HG03354 (cell line): ENCODE data around the gene BPIFB1.

Experiments
- ATAC-seq: cut with Tn5 transposase; IDR thresholded peaks from one replicate; pipeline ENCODE4 v1.9.1; 2021; ENCODE audit warnings: mild to moderate bottlenecking; ENCODE audit not compliant: unreplicated experiment, poor library complexity, severe bottlenecking

The BPIFB1 gene

DNA sequence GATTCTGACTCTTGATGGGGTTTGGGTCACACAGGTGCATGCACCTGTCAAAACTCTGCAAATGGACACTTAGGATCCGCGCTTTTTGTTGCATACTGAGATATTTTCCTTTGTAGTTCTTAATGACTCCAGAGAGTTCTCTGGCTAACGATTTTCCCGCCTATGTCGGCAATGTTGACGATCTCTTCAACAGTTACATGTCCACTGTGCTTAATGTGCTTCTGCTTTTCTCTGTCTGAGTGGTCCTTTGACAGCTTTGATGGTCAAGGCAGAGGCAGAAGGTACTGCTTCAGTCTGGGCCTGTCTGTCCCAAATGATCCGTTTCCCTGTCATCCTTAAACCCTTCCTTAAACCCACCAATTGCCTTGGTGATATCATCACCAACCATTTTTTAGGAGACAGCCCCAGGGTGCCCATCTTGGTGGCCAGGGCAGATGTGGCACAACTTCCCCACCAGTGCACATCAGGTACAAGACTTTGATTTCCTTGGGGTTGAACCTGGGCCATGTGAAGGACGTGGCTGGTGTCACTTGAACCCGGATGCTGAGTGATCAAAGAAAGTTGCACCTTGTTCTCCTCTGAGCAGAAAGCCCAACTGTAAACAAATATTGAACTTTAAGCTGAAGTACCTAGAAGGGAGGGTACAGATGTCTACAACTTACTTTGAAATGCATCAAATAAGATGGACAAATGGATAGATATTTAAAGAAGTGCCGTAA lies 10.7 kb upstream of the BPIFB1 start:
- no peak for ATAC-seq

DNA sequence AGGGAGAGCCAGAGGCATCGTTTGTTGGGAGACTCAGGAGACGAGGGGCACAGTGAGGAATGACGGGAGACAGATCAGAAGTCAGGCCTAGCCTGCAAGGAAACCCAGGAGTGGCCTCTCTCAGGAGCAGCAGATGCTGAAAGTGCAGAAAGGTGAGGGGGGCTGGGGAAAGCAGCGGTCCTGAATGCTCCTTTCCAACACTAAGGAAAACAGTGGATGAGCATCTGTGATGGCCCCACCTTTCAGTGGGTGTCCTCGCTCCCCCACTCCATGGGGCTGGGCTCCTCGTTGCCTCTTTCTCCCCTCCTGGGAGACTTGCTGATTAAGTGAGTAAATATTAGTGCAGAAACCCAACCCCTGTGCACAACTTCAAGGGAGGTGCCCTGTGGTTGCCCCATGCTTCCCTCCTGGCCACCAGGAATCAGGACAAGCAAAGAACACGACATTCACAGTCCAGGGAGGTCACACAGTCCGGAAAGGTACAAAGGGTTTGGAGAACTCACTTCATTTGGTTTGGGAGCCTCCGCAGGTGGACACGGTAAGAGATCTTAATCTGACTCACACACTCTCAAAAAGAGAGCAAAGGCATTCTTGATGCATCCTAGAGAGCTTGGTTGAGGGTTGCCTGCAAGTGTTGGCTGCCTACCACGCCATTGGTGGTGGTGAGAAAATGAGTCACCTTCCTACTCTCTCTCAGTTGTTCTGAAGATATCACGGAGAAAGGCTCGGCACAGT lies 9.7 kb upstream of the BPIFB1 start:
- no peak for ATAC-seq

DNA sequence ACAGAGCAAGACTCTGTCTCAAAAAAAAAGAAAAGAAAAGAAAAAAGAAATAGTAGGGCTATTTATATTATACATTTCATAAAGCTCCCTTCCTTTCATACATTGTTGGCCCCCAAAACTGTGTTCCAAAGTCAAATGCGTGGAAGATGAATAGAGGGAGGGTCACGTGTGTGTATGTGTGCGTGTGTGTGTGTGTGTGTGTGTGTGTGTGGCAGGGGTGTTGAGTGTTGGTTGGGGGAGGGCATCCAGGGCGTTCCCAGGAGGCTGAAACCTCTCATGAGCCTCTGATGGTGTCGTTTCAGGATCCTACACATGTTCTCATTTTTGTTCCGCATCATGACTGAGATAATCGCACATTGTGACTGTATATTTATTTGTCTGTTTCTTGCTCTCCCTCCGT lies 7.8 kb upstream of the BPIFB1 start:
- ATAC-seq = no peak

DNA sequence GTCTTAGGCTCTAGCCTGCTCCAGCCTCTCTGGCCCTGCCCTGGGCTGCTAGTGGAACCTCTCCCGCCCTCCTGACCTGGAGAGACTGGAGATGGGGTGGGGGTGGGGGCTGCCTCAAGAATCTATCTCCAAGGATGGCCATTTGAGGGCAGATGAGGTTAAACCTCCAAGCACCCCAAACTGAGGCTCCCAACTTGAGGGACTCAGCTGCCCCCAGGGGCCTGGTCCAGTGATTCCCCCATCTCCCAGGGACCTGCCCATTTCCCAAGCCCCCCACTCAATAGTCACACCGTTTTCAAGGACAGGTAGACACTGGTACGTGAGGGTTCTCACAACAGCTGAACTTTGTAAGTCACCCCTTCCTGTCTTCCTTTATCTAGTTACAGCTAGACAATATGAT lies 7.1 kb upstream of the BPIFB1 start:
- no peak for ATAC-seq

DNA sequence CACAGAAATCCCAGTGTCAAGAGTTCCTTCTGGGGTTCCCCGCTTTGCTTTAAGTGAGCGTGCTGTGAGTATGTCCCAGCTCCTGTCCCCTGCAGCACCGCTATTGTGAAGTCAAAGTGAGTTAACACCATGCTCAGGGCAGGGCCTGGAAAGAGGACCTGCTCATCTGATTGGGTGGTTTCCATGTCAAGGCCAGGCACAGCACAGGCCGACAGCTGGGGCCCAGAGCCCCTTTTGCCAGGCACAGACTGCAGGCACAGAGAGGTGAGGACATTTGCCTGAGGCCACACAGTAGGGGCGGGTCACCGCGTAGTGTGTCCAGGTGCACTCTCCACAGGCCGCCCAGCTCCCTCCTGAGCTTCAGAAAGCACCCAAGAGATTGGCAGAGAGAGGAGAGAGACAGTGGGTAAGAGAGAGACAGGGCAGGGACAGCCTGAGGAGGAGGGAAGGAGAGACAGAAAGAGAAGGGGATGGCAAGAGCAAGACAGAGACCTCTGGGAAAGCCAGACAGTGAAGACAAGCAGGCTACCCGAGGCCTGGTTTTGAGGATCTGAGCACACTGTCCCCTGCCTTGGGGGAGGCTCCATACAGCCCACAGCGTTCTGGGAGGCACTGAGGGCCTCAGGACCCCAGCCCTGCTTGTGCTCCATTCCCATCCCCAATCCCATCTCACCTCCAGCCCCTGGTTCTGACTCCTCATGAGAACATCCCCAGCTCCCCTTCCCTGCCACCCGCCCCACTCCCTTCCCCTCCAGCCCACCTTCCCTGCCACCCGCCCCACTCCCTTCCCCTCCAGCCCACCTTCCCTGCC lies 6.5 kb upstream of the BPIFB1 start:
- ATAC-seq = no peak

DNA sequence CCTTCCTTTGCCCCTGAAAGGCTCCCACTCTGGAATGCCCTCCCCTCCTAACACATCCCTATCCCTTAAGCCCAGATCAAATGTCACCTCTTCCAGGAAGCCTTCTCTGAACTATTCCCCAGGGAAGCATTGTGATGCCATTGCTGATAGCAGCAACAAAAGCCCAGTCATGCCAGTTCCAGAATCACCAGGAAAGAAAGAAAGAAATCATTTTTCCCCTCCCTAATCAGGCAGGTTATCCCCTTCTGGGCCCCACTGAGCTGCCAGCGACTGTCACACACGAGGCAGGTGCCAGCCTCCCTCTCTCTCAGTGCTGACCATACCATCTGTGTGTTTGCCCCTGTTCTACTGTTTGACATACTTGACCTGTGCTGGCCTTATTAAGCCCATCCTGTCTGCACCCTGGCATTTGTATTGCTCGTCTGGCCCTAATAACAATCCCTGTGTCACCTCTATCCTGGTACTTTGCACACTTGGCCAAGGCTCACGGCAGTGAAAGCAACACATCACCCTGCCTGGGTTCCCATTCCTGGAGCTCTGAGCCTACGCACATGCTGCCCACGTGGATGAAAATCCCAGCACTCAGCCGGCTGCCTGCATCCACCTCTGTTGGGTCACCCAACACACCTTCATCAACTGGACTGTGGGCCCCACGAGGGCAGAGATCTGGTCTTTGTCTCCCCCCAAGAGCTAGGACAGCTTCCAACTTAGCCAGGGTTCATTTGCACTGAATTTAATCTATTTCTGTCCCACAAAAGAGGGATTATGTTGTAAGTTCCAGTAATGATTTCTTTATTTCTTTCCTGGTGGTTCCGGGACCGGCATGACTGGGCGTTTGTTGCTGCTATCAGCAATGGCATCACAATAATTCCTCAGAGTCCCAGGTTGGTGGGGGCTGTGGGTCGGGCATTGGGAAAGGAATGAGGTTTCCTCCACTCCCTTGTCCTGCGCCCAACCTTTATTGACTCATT lies 5.3 kb upstream of the BPIFB1 start:
- ATAC-seq = no peak

GRCh38 chr20:33278700-33279099 lies 4.3 kb upstream of the BPIFB1 start:
- ATAC-seq = no peak

GRCh38 chr20:33279261-33279910 lies 3.6 kb upstream of the BPIFB1 start:
- ATAC-seq = no peak

GRCh38 chr20:33280000-33280680 lies 2.9 kb upstream of the BPIFB1 start:
- ATAC-seq = no peak

- no peak for ATAC-seq
These were observed 2.2 kb upstream of the BPIFB1 start for GRCh38 chr20:33280775-33281174.

DNA sequence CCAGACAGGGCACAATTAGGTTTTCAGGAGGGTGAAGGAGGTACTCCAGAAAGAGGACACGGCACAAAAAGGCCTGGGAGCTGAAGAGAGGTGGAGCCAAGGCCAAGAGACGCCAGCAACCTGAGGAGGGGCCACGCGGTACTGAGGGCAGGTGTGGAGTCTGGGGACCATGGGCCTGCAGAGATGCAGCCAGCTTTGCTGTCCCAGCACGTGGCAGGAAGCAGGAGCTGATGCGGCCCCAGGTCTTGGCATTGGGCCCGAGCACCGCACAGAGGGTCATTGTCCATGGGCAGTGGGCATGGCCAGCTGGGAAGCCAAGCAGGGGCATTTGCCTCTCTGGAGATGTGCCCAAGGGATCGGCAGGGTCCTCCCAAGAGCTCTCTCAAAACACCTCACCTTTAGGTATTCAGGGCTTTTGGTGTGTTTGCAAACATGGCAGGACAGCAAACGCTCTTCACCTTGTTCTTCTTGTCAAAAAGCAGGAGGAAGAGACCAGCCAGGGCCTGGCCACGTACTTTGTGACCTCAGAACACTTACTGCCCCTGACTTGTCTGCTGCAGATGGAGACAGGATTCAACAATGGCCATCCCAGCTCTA lies 1.4 kb upstream of the BPIFB1 start:
- ATAC-seq = no peak

- ATAC-seq = no peak
These were observed 649 bp upstream of the BPIFB1 start for GRCh38 chr20:33282196-33282934.

DNA sequence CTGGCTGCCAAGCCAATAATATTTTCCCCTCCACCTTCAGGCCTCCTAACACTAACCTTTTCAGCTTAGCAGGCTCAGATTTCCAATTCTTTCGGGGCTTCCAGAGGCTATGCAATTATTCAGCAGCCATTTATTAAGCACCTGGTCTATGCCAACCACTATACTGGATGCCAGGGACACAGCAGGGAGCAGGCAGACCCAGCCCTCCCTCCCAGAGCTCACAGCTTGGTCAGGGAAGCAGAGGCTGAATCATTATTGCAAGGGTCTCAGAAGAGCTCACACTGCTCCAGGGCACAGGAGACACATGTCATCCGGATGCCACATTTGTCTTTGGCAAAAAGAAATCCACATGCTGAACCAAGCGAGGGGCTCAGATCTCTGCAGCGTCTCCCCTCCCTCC lies 1.3 kb downstream of the BPIFB1 start:
- no peak for ATAC-seq

DNA sequence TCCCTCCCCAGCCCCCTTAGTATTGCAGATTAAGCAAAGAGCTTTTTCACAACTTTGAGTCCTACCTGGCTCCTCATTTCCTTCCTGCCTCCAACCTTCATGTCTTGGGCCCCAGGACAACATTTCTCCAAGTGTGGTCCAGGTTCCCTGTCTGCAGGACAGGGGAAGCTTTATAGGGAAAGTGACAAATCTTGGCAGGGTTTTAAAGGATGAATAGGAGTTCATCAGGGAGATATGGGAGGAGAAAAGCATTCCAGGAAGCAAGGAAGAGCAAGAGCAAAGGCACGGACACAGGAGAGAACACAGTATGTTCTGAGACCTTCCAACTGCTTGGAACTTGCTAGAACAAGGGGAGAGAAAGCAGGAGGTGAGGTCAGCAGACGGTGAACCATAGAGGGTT lies 1.9 kb downstream of the BPIFB1 start:
- ATAC-seq = no peak

GRCh38 chr20:33285861-33286495 lies 3.0 kb downstream of the BPIFB1 start:
- no peak for ATAC-seq

DNA sequence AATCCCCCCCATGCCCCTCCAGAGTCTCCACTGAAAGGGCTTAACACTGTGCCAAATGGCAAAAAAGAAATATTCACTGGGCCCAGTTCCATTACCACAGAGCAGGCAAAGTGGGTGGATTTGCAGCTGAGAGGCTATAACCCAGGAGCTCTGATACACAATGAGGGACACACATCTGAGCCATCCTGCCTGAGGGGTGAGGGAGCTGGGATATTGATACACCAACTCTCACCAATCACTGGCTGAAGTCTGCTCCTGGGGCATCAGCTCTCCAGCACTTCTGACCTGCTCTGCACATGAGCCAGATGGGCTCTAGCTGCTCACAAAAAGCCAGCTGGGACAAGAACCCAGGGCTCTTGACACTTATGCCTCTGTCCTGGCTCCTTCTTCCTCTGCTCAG lies 4.9 kb downstream of the BPIFB1 start:
- no peak for ATAC-seq

GRCh38 chr20:33290852-33291251 lies 7.8 kb downstream of the BPIFB1 start:
- ATAC-seq = no peak
